HG03103 (cell line): ENCODE results near the gene GP1BB.

Source experiments
- ATAC-seq: cut with Tn5 transposase; IDR thresholded peaks from one replicate; pipeline ENCODE4 v1.9.1; 2021; ENCODE audit warnings: low read depth; ENCODE audit not compliant: unreplicated experiment

GP1BB gene

DNA sequence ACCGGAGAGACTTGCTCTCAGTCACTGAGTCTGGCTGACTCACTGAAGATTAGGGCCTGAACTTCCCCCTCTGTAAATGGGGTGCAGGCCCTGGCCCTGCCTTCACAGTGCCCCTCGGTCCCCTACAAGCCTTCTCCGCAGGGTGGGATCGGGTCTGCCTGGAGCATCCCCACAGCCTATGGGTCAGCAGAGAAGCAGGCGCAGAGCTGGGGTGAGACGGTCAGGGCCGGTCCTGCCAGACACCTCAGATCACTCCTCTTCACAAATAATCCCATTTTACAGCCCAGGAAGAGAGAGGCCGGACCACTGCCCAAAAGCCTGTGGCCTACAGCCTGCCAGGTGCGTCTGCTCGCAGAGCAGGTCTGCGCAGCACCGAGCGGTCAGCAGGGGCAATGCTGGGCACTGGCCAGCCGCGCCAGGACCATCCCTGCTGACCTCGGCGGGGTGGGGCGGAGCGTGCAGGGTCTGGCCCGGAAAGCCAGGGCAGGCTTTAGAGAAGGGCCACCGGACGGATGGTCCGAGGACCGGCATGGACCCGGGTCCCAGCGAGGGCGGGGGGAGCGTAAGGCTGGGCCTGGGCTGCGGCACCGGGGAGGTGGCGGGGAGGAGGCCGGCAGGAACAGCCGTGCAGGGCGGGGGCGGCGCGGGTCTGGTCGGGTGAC lies 9.6 kb upstream of the GP1BB start:
- no peak for ATAC-seq

DNA sequence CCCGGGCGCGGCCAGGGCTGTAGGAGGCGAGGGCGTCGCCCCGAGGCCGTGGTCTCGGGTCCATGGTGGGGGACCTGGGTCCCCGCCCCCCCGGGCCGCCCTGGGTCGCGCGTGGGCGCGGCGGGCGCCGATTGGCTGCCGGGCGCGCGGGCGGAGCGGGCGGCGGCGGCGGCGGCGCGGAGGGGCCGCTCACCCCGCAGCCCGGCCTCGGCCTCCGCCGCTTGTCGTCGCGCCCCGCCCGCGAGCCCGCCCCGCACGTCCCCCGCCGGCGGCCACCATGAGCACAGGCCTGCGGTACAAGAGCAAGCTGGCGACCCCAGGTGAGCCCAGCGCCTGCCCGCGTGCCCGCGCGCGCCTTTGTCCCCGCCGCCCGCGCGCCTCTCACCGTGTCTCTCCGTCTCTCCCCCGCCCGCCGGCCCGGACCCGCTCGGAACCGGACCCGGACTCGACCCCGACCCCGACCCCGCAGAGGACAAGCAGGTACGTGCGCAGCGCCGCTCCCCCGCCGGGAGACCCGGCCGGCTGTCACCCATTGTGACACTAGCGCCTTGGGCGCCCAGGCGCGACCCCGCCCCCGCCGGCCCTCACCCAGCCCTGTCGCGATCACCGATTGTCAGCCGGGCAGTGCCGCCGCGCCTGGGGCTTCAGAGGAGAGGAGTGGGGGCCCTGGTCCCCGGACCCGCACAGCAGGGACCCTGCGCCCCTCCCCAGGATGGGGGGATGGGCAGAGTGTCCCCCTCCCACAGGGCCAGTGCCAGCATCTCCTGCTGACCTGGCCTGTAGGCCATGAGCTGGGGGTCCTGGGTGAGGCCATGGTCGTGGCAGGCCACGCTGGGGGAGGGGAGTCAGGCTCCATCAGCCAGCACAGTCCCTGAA lies 8.8 kb upstream of the GP1BB start, which contains the start of gene SEPTIN5:
Gene SEPTIN5 (plus strand): TSS at position 192 of the 876 bp plus-strand sequence. CDS start 86 bp downstream, at position 278.
- no peak for ATAC-seq

DNA sequence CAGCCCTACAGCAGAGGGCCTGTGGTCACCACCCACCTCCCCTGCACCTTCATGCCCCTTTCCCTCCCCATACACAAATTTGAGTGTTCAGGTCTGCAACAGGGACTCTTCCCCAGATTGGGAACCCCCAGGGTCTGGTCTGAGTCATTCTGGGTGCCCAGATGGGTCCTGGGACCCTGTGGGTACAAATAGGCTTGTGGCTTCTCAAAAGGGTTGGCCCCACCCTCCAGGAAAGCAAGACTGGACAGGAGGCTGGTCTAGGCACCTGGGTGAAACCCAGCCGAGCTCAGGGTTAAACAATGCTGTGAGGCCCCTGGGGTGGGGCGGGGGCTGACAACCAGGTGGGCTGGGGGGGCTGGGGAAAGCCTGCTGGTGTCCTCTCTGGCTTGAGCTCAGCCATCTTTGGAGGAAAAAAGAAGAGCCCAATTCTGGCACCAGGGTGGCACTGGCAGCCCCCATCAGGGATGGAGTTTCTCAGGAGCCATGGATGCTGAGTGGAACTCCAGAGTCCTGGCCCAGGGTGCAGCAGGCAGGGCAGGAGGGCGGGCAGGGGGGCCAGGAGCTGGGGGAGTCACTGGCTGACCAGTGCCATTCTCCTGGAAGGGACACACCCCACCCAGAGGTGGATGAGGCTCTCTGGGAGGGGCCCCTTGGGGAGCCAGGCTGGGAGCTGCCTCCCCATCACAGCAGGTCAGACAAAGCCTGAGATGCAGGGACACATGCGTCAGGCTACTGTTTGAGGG lies 8.0 kb upstream of the GP1BB start:
- no peak for ATAC-seq

DNA sequence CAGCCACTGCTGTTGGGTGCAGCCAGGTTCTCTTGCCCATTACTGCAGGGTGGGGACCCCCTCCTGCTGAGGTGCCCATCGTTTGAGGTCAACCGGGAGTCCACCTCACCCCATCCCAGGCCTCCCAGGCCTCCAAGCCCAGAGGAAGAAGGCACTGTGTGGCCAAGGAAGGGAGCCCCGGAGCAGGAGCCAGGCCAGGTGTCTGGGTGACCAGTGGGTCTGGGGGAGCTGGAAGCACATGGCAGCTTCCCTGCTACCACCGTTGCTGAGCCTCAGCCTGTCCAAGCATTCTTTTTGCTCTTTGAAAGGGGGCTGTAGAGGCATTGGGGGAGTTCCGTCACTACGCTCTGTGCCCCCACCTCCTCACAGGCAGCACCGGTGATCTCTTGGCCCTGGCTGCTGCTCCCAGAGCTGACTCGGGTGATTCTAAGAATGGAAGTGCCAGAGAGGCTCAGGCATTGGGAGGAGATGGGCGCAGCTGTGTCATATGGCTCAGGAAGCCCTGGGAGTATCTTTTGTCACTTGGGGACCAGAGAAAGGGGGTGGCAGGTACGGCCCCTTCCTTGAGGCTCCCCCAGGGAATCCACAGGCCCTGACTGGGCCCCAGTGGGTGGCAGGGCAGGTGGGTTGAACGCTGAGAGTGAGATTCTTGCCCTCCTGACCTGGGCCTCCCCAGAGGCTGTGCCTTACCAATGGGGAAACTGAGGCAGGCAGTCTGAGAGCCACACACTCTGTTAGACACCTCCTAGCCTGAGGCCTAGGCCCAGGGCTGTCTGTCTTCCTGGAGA lies 7.1 kb upstream of the GP1BB start:
- no peak for ATAC-seq

DNA sequence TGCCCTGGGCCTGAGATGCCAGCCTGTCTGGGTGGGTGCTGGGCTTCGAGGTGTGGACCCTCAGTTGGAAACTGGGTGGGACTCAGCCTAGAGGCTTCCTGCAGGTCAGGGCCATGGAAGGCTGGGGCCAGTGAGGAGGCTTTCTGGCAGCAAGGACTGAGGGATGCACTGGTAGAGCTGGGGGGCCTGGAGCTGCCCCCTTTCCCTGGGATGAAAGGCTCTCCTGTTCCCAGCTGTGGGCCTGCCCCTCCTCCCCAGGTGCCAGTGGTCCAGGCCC lies 6.6 kb upstream of the GP1BB start:
- ATAC-seq, result no peak

DNA sequence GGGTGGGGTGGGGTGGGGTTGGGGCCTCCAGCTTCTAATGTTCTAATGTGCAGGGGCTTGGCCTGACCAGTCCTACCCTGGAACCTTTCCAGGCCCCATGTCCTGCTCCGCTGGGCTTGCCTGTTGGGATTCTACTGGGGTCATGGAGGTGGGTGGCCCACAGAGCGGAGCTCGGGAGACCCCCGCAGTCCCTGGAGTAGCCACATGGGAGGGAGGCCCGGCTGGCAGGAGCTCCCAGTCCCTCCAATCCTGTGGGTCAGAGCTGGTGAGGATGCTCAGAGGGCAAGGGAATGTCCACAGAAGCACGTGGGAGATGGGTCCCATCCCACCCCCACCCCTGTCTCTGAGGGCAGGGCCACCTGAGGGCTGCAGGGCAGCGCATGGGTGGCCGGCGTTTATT lies 6.2 kb upstream of the GP1BB start:
- no peak for ATAC-seq

DNA sequence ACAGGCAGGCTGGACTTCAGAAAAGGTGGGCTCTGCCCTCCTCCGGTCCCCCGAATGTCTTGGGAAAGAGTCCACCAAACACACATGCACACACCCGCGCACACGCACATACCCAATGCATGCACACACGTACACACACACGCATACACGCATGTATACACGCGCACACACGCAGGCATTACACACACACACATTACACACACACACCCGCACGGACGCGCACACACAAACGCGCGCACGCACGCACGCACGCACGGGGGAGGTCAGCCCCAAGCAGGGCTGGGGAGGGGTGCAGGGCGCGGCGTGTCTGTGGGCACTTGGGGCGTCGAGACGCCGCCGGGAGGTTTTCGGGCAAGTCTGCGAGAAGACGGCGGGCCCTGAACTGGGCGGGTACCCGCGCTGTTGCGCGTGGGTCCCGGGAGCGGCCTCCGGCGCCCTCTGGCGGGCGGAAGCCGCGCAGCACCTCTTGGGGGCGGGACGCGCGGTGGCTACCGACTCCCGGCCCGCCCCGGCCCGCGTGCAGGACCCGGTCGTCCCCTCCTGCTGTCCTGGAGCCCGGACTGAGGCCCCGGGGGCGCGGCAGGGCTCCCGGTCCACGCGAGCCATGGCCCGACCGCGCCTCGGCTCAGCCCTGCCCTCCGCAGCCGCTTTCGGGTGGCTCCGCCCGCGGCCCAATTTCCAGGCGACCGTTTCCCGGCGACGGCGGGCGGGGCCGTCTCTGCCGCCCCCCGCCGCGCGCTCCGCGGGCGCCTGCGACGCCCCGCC lies 5.5 kb upstream of the GP1BB start:
- no peak for ATAC-seq

DNA sequence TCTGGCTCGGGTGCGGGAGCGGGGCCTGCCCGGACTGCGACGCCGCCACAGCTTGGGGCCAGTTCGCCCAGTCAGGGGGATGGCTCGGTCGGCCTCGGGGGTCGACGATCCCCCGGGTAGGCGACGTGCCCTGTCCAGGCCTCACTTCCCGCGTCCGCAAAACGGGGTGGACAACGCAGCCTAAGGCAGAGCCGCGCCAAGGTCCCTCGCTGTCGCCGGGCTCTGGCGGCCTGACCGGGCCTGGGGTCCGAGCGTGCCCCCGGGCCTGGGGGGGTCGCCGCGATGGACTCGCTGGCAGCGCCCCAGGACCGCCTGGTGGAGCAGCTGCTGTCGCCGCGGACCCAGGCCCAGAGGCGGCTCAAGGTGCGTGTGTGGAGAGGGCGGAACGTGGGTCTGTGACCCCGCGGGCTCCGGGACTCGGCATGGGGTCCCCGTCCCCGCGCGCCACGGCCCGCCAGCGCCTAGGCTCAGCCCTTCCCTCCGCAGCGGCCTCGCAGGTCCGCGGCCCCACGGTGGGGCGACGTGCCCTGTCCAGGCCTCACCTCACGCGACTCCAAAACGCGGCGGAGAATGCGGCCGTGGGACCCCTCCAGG lies 4.8 kb upstream of the GP1BB start:
- ATAC-seq, result no peak

DNA sequence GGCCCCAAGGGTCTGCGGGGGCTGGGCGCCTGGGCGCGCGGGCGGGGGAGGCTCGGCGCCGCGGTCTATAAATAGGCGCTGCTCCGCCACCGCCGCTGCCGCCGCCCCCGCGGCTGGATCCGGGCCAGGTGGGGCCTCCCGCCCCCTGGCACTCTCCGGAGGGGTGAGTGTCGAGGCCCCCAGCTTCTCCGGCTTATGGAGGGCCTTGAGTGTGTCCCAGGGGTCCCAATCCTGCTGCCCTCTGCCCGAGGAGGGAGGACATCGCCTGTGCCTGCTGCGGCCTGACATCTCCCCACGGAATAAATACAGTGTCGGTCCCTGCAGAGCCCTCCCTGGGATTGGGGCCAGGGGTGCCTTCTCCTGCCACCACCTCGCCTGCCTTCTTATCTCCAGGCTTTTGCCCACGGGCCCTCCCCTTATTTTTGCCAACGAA lies 4.3 kb upstream of the GP1BB start:
- no peak for ATAC-seq

DNA sequence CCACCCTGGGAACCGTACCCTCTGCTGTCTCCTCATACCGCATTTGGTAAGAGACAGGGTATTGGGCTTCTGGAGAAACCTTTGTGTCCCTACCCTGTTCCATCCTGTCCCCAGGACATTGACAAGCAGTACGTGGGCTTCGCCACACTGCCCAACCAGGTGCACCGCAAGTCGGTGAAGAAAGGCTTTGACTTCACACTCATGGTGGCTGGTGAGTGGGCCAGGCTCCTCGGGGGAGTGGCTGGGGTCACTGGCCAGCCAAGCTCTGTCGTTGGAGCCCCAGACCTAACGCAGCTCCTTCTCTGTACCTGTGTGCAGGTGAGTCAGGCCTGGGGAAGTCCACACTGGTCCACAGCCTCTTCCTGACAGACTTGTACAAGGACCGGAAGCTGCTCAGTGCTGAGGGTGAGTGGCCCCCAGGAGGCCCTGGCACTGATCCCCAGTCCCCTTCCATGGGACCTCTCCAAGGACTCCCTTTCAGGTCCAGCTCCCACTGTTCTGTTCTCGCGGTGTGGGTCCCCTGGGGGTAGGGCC lies 3.8 kb upstream of the GP1BB start:
- ATAC-seq, result no peak

DNA sequence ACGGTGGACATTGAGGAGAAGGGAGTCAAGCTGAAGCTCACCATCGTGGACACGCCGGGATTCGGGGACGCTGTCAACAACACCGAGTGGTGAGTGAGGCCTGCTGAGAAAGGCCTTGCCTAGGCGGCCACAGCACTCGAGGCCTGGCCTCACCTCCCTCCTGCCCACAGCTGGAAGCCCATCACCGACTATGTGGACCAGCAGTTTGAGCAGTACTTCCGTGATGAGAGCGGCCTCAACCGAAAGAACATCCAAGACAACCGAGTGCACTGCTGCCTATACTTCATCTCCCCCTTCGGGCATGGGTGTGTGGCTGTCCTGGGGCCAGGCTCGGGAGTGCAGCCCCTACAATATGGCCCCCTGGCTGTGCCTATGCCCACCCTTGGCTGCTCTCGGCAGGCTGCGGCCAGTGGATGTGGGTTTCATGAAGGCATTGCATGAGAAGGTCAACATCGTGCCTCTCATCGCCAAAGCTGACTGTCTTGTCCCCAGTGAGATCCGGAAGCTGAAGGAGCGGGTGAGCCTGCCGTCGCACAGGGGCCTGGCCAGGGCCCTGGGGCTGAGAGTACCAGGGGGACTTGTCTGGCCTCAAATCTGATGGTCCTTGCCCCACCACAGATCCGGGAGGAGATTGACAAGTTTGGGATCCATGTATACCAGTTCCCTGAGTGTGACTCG lies 3.0 kb upstream of the GP1BB start:
- ATAC-seq, result no peak

DNA sequence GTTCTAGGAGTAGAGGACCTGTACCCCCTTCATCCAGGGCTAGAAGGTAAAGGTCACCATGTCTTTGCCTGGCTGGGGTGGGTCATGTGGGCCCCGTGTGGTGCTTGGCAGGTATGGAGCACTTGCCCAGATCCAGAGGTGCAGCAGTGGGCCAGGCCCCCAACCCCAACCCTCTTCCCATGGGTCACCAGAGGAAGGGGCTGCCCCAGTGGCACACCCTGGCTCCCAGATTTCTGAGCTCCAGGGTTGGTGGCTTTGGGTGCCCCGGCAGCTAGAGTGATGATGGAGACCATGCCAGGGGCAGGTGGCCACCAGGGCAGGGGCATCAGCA lies 2.4 kb upstream of the GP1BB start:
- no peak for ATAC-seq

DNA sequence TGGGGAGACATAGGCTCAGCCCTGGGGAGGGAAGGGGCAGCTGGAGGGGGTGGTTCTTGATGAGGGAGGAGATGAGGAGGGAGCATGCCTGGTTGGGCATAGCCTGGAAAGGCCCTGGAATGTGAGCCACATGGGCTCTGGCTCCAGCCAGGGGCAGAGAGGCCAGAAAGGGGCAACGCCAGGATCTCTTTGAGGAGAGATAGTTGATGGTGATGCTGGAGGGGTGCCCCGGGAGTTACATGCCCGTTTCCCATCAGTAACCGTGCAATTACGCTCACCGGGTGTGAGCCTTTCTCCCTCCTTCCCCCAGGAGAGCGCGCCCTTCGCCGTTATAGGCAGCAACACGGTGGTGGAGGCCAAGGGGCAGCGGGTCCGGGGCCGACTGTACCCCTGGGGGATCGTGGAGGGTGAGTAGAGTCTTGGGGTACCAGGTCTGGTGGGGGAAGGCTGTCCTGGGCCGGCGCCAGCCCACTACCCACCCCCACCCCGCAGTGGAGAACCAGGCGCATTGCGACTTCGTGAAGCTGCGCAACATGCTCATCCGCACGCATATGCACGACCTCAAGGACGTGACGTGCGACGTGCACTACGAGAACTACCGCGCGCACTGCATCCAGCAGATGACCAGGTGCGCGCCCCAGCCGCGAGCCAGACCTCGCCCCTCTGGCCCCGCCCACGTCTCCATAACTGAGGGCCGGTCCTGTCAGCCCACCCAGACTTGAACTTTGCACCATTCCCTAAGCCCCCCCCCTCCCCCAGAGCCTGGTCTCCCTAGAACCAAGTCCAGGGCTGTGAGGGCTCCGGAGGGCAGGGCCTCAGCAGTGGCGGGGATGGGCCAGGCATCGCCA lies 1.8 kb upstream of the GP1BB start:
- no peak for ATAC-seq

DNA sequence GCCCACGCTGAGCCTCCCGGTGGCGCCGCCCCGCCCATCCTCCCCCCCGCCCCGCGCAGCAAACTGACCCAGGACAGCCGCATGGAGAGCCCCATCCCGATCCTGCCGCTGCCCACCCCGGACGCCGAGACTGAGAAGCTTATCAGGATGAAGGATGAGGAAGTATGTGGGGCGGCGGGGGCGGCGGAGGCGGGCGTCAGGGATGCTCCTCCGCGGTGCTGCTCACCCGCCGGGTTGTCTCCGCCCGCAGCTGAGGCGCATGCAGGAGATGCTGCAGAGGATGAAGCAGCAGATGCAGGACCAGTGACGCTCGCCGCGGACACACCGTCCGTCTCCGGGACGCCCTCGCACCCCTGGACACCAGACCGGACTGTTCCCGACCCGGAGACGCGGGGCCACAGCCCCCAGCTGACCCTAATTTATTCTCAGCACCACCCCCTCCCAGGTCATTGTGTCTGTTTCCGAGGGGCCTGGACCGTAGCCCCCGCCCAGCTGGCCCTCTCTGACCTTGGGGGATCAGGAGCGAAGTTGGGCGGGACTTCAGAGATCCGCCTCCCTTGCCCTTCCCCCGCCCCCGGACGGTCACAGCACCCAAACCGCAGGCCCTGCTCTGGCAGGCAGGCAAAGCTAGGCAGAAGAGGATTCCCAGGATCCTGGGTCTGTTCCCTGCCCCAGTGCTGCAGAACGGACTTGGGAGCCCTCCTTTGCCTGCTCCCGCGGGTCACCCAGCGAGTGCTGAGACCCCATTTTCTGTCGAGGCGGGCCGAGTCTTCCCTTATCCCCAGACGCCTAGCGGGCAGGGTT lies 959 bp upstream of the GP1BB start:
- no peak for ATAC-seq

DNA sequence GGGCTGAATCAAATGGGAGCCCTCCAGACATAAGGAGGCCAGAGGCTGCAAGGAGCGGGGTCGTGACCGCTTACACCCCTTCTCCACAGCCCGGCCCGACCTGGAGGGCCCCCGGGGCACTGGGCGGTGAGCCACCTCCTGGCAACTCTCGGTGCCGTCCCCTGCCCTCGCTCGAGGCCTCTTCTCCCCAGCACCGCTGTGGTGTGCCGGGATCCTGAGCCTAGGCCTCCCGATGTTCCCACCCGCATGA lies 432 bp upstream of the GP1BB start:
- ATAC-seq, result no peak

DNA sequence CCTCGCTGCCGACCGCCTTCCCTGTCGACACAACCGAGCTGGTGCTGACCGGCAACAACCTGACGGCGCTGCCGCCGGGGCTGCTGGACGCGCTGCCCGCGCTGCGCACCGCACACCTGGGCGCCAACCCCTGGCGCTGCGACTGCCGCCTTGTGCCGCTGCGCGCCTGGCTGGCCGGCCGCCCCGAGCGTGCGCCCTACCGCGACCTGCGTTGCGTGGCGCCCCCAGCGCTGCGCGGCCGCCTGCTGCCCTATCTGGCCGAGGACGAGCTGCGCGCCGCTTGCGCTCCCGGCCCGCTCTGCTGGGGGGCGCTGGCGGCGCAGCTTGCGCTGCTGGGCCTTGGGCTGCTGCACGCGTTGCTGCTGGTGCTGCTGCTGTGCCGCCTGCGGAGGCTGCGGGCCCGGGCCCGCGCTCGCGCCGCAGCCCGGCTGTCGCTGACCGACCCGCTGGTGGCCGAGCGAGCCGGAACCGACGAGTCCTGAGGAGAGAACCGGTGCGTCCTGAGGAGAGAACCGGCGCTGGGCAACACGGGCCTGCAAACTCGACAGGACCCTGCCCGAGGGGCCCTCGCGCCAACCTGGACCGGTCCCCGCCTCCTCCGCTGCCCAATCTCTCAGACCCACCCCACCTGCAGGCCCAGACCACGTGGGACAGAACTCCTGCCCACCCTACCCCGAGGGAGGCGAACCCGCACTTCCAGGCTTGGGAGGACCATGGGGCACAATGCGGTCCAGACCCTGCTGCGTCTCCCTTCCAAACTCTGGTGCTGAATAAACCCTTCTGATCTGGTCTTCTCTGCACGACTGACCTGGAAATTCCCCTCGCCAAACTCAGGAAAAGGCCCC lies 866 bp downstream of the GP1BB start:
- no peak for ATAC-seq
